Esophagus muscularis mucosa (tissue), 4 donors: ENCODE results near the gene P2RX1. TPM values are rescaled to one million over a fixed set of nuclear protein-coding genes. Genes with fewer than 3 reads are reported as not detected.

Source experiments
- DNase-seq: peaks from one replicate; pipeline ENCODE4 v3.0.0-alpha.2; 2017; ENCODE audit errors: extremely low spot score
- H3K27ac ChIP-seq, 4 donors: fragments of 200-600 bp; sonication (generic); replicated peaks in 1 of 4; 1 replicate in 3 of 4; 2 replicates in 1 of 4; pipeline ENCODE4 v1.5.1; 2016 to 2019; ENCODE audit warnings: mild to moderate bottlenecking in 1 of 4
- H3K27me3 ChIP-seq, 4 donors: fragments of 200-600 bp; sonication (generic); one replicate each; pipeline versions ENCODE4 v1.5.1 to v1.6.0; 2016 to 2019
- H3K36me3 ChIP-seq, 4 donors: fragments of 200-600 bp; sonication (generic); one replicate each; pipeline ENCODE4 v1.5.1; 2016 to 2019
- H3K4me1 ChIP-seq, 4 donors: fragments of 200-600 bp; sonication (generic); one replicate each; pipeline ENCODE4 v1.5.1; 2016 to 2019
- H3K4me3 ChIP-seq, 4 donors: fragments of 200-600 bp; sonication (generic); 1 replicate in 2 of 4; 2 replicates in 2 of 4; pipeline ENCODE4 v1.5.1; 2016 to 2019; ENCODE audit warnings: mild to moderate bottlenecking in 4 of 4, moderate library complexity in 1 of 4
- H3K9me3 ChIP-seq, 4 donors: fragments of 200-600 bp; sonication (generic); 1 replicate in 3 of 4; 2 replicates in 1 of 4; pipeline ENCODE4 v1.5.1; 2016 to 2019
- CTCF ChIP-seq, 3 experiments: fragments of 200-600 bp in 2 of 3; fragments of 450-650 bp in 1 of 3; sonication (generic) in 2 of 3; IDR thresholded peaks; one replicate each; pipeline ENCODE4 v1.5.1; 2017 to 2019; ENCODE audit warnings: antibody characterized with exemption in 3 of 3, mild to moderate bottlenecking in 2 of 3, moderate library complexity in 1 of 3
- EP300 ChIP-seq: sonication (generic); formaldehyde crosslinking; IDR thresholded peaks from one replicate; pipeline ENCODE4 v1.6.1; 2017; ENCODE audit warnings: antibody characterized with exemption
- POLR2A ChIP-seq: fragments of 450-650 bp; IDR thresholded peaks from one replicate; pipeline ENCODE4 v1.6.1; 2017; ENCODE audit warnings: antibody characterized with exemption, moderate library complexity, mild to moderate bottlenecking, low read depth
- POLR2AphosphoS5 ChIP-seq, 2 donors: sonication (generic); formaldehyde crosslinking; IDR thresholded peaks; one replicate each; pipeline ENCODE4 v1.6.1; 2017; ENCODE audit warnings: antibody characterized with exemption in 2 of 2
- WGBS: methylation state at CpG from one replicate; pipeline ENCODE4 v1.1.5; 2018; 5-methylcytosine and 5-hydroxymethylcytosine counted together
- intact Hi-C: fragments of 100-400 bp; cut with DNase I; formaldehyde crosslinking; loops from one replicate; pipeline ENCODE4 v1.15.1; 2023
- total RNA-seq, 4 donors: library from RNA; depleted of rRNA; stranded (reverse); fragments of >200 nt; gene quantifications; one replicate each; pipeline versions ENCODE4 v1.1.0 to v1.2.1, GENCODE V29; 2016

P2RX1 gene
- total RNA-seq, 4 donors from 2014 or later: 3.7 to 26.0 (median 10.2) TPM

GRCh38 chr17:3896108-3896967 lies 19.9 kb downstream of the P2RX1 start:
- intact Hi-C loops: no loop called here
- peak overlapping the region in 2 of 4 donors; percentile 88 to 91 for H3K27ac ChIP-seq
- peaks cover 45 to 53% (median 48%) of the 10 kb centered on the region in 4 donors for H3K4me1 ChIP-seq
- no peaks in the 10 kb centered on the region for H3K27me3 ChIP-seq
- DNase-seq: no peak
- H3K9me3 ChIP-seq: no peaks in the 10 kb centered on the region
- H3K4me3 ChIP-seq: no peak overlapping the region
- TF ChIP-seq POLR2AphosphoS5 (IDR thresholded peaks at IDR 0.05): no peak
- no peak for TF ChIP-seq CTCF (IDR thresholded peaks at IDR 0.05)
- TF ChIP-seq POLR2A: no peak
- TF ChIP-seq EP300: no peak
- H3K36me3 ChIP-seq: no peaks in the 10 kb centered on the region
- 70% methylated on average over 10 of the region's 15 CpGs for WGBS

GRCh38 chr17:3895354-3895753 lies 20.9 kb downstream of the P2RX1 start:
- H3K27me3 ChIP-seq: no peaks in the 10 kb centered on the region
- WGBS: 98% methylated on average over 3 of the region's 3 CpGs
- H3K36me3 ChIP-seq: no peaks in the 10 kb centered on the region
- H3K4me1 ChIP-seq: peaks cover 55 to 63% (median 58%) of the 10 kb centered on the region in 4 donors
- TF ChIP-seq POLR2A (no peak), EP300 (no peak), POLR2AphosphoS5 (IDR thresholded peaks at IDR 0.05) (no peak)
- no peak for DNase-seq
- peak overlapping the region; percentile 82 to 91 (median 88) for H3K27ac ChIP-seq
- H3K9me3 ChIP-seq: no peaks in the 10 kb centered on the region
- H3K4me3 ChIP-seq: no peak overlapping the region
- intact Hi-C loops: no loop called here

GRCh38 chr17:3894911-3895343 lies 21.3 kb downstream of the P2RX1 start:
- no peaks in the 10 kb centered on the region for H3K27me3 ChIP-seq
- 29% methylated on average over 2 of the region's 2 CpGs for WGBS
- intact Hi-C loops: no loop called here
- H3K9me3 ChIP-seq: no peaks in the 10 kb centered on the region
- TF ChIP-seq CTCF (IDR thresholded peaks at IDR 0.05) (no peak), EP300 (no peak), POLR2A (no peak), POLR2AphosphoS5 (IDR thresholded peaks at IDR 0.05) (peak; percentile 47 to 63)
- no peak for DNase-seq
- no peak overlapping the region for H3K4me3 ChIP-seq
- peaks cover 59 to 67% (median 62%) of the 10 kb centered on the region in 4 donors for H3K4me1 ChIP-seq
- peak overlapping the region; percentile 82 to 91 (median 88) for H3K27ac ChIP-seq
- H3K36me3 ChIP-seq: no peaks in the 10 kb centered on the region

GRCh38 chr17:3894188-3894587 lies 22.1 kb downstream of the P2RX1 start:
- 87% methylated on average over 5 of the region's 5 CpGs for WGBS
- no peaks in the 10 kb centered on the region for H3K9me3 ChIP-seq
- H3K4me3 ChIP-seq: no peak overlapping the region
- H3K4me1 ChIP-seq: peaks cover 67 to 74% (median 70%) of the 10 kb centered on the region in 4 donors
- H3K27ac ChIP-seq: peak overlapping the region; percentile 82 to 91 (median 88)
- DNase-seq: no peak
- no peaks in the 10 kb centered on the region for H3K36me3 ChIP-seq
- TF ChIP-seq CTCF (IDR thresholded peaks at IDR 0.05) (no peak), POLR2AphosphoS5 (IDR thresholded peaks at IDR 0.05) (no peak), EP300 (no peak), POLR2A (no peak)
- no peaks in the 10 kb centered on the region for H3K27me3 ChIP-seq
- intact Hi-C loops: no loop called here

- peaks cover 71 to 79% (median 74%) of the 10 kb centered on the region in 4 donors for H3K4me1 ChIP-seq
- no peaks in the 10 kb centered on the region for H3K27me3 ChIP-seq
- no peaks in the 10 kb centered on the region for H3K36me3 ChIP-seq
- DNase-seq: no peak
- peak overlapping the region; percentile 60 to 88 (median 74) for H3K4me3 ChIP-seq
- intact Hi-C loops: no loop called here
- H3K27ac ChIP-seq: peak overlapping the region; percentile 82 to 91 (median 88)
- TF ChIP-seq EP300: no peak
- TF ChIP-seq CTCF (IDR thresholded peaks at IDR 0.05): no peak
- no peak for TF ChIP-seq POLR2AphosphoS5 (IDR thresholded peaks at IDR 0.05)
- no peak for TF ChIP-seq POLR2A
- no peaks in the 10 kb centered on the region for H3K9me3 ChIP-seq
- WGBS: 64% methylated on average over 7 of the region's 7 CpGs
These were observed 22.5 kb downstream of the P2RX1 start for GRCh38 chr17:3893720-3894116.
